IPS-NIHi11 (cell line): ENCODE results near the gene CTBP1.

Experiments
- DNase-seq: peaks from one replicate; pipeline ENCODE4 v3.0.0; 2012; ENCODE audit warnings: mixed read lengths, low spot score

The CTBP1 gene

DNA sequence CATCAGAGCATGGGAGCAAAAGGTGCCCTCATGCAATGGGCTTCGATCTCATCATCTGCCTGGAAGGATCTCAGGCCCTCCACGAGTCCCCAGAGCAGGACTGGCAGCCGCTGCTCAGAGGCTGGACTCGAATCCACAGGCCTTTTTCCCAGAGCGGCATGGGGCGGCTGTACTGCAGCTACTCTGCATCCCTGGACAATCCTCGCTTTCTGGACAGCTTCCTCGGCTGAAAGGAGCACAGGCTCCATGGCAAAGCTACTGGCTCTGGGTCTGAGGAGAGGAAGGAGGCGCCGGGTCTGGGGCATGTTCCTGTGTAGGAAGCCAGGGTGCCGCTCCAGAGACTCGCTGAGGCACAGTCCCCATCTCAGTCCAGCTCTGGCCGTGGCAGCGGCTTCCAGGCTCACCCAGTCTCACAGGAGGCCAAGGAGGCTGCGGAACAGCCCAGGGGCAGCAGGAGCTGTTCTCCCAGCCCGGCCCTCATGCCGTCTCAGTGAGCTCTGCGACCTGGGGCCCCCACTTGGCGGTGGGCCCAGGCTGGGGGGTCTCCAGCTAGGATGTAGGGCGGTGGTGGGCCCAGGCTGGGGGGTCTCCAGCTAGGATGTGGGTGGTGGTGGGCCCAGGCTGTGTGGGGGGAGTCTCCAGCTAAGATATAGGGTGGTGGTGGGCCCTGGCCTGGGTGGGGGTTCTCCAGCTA lies 73.8 kb downstream of the CTBP1 start:
- DNase-seq = no peak

DNA sequence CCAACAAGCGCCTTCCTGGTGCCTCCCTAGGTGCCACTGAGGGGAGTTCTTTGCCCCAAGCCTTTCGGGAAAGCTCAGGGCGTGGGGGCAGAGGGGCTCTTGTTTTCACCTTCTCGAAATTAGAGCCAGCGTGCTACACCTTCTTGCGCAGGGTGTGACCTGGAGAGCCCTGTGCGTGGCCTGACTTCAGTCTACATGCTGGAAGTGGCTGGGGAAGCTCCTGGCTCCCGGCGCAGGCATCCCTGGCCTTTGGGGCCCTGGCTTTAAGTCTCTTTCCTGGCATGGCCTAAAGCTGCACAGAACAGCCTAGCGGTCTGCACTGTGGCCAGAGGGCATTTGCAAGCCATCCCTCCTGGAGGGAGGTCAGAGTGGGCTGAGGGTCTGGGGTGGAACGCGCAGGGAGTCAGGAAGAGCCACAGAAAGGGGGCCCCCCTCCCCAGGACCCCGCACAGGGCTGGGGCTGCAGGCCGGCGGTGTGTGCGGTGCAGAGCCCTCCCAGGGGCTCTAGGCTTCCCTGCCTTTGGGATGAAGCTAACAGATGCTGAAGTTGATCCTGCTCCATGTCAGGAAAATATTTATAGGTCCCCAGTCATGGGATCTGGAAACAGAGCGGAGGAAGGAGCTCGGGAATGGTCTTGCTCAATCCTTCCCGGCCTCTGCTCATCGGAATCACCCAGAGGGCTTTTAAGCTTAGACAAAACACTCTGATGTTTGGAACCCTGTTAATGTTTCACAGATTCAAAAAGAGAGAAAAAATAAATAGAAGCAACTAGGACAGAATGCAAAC lies 75.8 kb downstream of the CTBP1 start:
- no peak for DNase-seq

DNA sequence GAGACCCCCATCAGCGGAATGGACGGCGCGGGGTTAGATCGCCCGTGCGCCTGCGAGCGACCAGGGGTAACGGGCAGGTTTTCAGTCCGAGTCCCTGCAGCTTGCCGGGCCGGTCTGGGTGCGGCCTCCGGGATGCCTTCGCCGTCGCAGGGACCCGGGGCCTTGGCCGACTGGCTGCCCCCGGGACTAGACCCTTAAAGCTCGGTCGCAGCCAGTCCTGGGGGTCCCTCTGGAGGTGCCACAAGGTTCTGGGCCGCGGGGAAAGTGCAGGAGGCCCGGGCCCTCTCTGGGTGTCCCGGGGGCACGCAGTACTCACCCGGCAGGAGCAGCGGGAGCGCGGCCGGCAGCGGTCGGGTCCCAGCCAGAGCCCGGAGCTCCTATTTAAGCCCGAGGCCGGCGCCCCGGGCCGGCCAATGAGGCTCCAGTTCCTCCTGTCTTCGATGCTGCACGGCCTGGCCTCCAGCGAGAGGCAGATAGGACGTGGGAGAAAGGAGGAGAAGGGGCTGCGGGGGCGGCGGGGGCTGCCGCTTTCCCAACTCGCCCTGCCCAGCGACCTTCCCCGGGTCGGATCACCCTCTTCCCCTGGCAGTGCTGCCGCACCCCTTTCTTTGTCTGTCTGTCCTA lies 76.6 kb downstream of the CTBP1 start, which contains the start of gene SPON2:
Gene SPON2 (minus strand): TSS at position 356 of the 624 bp plus-strand sequence.
- DNase-seq = peak; percentile 71

DNA sequence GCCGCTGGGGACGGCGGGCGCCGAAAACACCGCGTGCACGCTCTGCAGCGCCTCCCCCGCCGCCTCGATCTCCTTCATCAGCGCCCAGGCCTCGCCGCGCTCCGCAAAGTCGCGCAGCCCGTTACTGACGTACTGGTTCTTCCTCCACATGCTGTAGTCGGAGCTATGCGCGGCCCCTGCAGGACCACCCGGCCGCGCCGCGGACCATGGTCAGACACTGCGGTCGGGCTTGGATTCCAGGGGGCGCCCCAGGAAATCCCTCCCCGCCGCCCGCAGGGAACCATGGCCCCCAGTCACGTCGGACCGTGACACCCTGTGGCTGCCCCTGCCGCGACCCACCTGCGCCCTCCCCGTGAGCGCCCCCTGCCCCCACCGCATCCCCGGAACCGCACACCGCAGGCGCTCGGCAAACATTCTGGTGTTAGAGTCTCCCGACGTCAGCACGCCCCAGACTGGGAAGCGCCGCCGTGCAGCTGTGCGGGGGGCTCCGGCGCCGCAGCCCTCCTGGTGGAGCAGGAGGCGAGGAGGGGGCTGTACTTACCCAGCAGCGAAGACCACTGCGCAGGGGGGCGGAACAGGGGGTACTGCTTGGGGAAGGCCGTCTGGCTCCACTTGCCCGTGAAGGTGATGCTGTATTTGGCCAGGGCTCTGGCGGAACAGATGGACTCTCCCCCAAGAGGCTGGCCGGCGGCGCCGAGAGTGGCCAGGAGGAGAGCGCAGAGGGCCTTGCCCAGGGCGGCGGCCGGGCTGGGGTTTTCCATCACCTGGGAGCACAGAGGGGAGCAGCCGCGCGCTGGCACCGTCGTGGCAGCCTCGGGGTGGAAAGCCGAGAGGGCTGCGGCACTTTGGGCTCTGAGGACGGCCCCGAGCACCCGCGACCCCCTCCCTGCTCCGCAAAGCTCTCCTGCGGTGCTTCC lies 77.4 kb downstream of the CTBP1 start:
- DNase-seq = peak; percentile 59

DNA sequence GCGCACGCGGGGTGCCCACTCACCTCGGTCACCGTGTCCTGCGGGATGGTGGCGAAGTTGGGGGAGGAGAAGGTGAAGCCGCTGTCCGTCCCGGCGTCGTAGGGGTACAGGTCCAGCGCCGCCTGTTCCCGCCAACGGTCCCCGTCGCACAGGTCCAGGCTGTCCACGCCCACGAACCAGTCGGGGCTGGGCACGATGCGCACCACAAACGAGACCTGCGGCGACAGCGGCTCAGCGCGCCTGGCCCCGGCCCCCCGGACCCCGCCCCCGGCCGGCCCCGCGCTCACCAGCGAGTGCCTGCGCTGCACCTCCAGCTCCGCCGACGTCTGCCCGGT lies 78.0 kb downstream of the CTBP1 start:
- DNase-seq = no peak

DNA sequence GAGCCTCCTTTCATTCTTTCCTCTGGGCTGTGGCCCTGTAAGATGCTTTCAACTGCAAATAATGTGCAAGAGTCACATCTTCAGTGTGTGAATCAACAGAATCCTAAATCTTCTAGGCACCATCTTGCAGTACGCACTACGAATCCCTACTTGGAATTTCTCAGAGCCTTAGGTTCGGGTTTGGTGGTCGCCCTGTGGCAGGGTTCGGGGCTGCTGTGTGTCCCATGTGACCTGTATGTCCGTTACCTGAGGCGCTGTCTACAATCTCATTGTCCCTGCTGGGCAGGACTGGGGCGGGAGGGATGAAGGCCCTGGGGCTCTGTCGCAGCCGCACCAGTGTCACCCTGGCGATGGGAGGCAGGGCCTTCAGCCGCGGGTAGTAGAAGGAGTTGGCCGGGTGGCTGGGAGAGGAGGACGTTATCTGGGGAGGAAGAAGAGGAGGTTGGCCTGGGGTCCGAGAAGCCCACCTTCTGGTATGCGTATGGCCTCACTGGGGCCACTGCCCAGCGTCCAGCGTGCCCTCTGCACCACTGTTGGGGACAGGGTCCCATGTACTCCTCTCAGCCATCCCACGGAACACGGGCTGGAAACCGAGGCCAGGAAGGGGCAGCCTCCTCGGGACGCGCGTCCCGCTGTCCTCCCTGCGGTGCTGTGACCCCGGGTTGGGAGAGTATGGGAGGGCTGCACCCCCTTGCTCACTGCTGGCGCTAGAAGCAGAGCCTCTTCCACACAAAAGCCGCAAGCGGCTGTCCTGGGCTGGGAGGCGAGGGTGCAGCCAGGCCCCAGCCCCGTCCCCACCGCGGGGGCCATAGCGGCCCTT lies 78.6 kb downstream of the CTBP1 start:
- DNase-seq = no peak

DNA sequence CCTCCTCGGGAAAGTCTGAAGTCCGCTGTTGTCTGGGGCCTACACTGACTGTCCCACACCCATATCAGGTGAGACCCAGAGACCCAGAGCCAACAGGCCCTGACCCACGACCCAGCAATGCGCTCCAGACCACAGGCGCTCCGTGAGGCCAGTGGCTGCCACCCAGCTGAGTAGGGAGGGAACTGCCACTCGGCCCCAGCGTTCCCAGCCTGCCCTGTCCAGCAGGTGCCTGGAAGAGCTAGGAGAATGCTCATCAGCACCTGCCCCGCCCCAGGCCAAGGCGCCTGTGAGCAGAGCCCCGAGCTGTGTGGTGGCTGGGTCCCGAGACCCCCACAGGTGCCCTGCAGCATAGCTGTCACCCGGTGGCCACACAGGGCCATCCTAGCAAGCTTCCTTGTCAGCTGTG lies 79.2 kb downstream of the CTBP1 start:
- DNase-seq = no peak

DNA sequence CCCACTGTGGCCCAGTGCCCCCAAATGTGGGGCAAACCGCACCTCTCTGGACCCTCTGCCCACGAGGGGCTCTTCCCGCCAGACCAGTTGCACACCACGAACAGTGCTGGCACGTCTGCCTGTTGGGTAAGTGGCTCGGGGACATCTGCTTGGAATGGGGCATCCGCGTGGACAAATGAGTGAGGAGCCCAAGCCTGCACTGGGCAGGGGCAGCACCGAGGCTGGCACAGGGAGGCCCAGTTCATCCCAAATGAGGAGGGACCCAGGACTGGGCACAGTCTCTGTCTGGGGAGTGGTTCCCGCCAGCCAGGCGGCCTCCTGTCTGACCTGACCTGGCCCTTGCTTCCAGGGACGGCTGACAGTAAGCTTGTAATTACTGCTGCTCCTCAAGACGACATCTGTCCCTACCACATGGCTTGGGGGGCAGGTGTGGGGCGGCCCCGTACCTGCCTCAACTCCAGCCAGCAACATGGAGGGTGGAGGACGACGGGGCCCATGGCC lies 79.7 kb downstream of the CTBP1 start:
- no peak for DNase-seq

DNA sequence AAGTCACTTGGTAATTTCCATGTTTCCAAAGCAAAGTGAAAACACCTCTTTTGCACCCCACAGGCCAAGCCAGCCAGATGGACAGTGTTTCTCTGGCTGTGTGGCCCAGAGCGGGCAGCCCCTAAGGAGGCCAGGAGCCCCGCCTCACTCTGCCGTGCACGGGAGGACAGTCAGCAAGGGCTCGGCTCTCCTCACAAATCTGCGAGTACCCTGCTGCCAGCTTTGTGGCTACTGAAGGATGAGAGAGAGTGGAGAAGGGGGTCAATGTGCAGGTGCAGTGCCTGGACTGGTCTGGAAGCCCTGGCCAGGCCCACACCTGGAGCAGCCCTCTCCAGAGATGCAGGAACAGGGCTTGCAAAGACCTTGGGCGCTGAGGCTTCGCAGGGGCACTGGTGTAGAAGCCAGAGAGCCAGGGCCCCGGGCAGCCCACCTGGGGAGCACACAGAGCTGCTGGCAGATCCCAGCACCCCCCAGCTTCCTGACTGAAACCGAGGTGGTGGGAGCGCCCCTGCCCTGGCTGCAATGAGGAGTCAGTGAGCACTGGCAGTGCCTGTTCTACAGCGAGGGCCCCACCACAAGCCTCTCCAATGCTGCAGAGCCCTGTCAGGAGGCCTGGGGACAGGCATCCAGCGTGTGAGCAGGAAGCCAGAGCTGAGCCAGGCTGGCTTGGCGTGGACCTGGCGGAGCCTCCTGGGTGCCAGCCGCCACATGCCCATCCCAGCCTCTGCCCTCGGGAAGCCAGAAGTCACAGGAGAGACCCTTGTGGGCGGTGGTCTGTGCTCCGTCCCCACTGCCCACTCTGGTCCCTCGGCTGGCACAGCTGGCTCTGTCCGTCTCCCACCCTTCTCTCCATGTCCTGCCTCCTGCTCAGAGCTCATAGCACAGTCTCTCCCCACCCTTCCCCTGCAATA lies 80.5 kb downstream of the CTBP1 start:
- no peak for DNase-seq

DNA sequence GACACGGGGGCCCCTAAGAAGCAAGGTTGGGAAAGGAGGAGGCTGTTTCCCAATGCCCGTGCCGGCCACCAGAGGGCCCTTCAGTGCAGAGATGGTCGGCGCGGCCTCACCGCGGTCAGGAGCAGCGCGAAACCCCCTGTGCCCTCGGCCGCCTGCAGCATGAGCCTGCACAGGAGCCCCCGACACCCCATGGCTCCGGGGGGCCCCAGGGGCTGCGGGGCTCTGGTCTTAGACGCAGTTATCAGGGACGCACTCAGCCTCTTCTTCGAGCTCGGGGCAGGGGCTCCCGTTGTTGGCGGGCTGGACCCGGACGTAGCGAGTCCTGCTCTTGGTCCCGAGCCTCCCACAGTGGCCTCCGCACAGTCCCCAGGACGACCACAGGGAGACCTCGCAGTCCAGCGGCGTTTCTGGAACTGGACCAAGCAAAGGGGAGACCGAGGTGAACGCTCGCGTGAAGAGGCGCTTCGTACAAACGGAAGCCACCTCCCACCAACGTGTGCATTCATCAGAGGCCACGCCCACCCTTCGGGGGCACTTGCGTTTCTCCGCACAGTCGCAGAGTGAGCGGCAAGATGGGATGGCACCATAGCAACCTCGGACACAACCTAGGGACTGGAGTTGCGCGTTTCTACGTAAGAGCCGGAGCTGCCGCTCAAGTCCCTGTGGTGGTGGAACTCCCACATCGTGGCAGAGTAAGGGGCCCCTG lies 81.5 kb downstream of the CTBP1 start:
- peak; percentile 86 for DNase-seq

DNA sequence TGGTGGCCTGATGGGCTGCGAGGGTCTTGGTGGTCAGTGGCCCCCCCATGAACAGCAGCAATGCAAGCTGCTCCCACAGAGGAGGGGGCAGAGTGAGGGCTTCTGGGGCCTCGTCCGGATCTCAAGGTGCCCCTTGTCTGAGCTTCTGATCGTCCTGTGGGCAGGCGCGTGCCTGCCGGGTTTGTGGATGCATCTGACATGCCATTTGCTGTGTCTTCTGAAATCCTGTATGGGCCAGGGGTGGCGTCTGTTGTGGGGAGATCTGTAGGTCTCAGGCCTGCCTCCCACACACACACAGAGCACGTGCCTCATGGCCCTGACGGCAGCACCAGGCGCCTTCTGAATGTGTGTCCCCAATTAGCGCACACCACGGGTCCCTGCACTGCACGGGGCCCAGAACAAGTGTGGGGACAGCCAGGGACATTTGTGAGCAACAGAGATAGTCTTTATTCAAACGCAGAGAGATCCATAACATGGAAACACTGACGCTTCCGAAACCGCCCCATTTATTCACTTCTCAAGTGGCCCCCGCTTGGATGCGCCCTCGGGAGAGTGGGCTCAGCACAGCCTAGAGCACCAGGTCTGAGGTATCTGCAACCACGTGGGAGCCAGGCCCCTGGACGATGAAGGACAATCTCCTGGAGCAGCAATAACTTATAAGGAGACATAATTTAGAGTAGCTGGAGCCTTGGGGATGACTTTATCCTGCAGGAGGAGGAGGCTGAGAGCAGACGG lies 82.3 kb downstream of the CTBP1 start:
- no peak for DNase-seq

DNA sequence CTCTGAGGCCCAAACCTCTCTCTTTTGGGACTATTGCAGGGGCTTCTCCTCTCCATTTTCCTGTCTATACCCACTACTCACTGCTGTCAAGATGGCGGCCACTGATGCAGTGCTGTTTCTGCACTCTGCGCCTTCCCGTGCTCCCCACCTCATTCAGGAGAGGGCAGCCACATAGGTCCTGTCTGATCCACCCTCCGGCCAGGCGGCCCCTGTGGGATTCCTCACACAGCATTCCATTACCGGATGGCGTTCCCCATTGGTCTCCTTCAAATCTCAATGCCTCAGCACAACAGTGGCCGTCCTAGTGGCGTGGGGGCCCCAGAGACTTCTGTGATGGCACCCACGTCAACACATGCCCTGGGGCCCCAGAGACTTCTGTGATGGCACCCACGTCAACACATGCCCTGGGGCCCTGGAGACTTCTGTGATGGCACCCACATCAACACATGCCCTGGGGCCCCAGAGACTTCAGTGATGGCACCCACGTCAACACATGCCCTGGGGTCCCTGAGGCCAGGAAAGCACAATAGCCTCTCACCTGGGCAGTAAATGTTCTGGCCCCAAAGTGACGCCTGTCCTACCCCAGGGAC lies 83.9 kb downstream of the CTBP1 start:
- no peak for DNase-seq

DNA sequence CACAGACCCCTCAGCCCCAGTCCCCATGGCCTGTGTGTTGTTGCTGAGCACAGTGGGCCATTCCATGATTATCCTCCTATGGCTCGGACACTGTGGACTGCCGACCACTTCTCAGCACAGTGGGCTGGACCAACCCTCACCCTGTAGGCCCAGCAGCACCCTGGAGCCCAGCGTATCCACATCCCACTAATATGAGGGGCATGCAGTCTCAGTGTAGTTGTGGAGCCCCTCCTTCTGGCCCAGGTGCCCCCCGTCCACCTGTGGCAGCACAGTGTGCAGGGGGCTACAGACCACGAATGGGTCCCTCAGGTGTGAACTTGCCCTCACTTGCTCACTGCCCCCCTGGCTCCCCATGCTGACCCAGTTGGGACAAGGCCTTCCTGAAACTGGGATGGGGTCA lies 84.5 kb downstream of the CTBP1 start:
- no peak for DNase-seq

DNA sequence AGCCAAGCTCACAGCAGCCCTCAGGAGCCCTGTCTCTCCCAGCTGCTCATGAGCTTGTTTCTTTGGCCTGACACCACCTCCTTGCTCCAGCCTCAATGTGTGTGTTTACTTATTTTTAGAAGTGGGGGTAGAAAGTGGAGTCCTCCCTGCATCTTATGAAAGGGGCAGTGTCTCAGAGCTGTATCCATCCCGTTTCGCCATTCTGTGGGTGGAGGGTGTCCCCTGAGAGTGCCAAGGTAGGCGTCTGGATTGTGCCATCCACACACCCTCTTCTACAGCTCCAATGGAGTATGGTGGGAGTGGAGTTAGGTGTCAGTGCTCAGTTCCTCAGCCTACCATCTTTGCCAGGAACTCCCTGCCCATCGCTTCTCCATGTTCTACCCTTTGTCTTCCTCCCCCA lies 84.9 kb downstream of the CTBP1 start:
- DNase-seq = no peak
